Measurements from ENCODE around the gene CDH4.

- TF ChIP-seq POLR2A (IDR thresholded peaks at IDR 0.05; ENCODE audit: low read length) (no peak), GATA1 (IDR thresholded peaks at IDR 0.05; ENCODE audit: low read depth, low read length) (no peak)
These were observed 283.5 kb downstream of the CDH4 start for GRCh38 chr20:61535536-61535935.
